Vagina (tissue), 2 donors: Measurements from ENCODE around the gene PNPO. TPM values are rescaled to one million over a fixed set of nuclear protein-coding genes. Genes with fewer than 3 reads are reported as not detected.

Experiments used
- DNase-seq, 2 donors: peaks; one replicate each; pipeline ENCODE4 v3.0.0-alpha.2; 2017; ENCODE audit errors: extremely low spot score in 2 of 2
- H3K27ac ChIP-seq: fragments of 200-600 bp; sonication (generic); one replicate; pipeline ENCODE4 v1.5.1; 2019
- H3K27me3 ChIP-seq: fragments of 200-600 bp; sonication (generic); one replicate; pipeline ENCODE4 v1.5.1; 2019
- H3K36me3 ChIP-seq, 2 donors: fragments of 200-600 bp; sonication (generic); one replicate each; pipeline ENCODE4 v1.5.1; 2017 to 2019
- H3K4me1 ChIP-seq: fragments of 200-600 bp; sonication (generic); one replicate; pipeline ENCODE4 v1.5.1; 2019
- H3K4me3 ChIP-seq, 2 donors: fragments of 200-600 bp; sonication (generic); 1 replicate in 1 of 2; 2 replicates in 1 of 2; pipeline ENCODE4 v1.5.1; 2016 to 2019
- H3K9me3 ChIP-seq: fragments of 200-600 bp; sonication (generic); one replicate; pipeline ENCODE4 v1.5.1; 2019
- POLR2A ChIP-seq, 2 donors: fragments of 450-650 bp; IDR thresholded peaks; one replicate each; pipeline ENCODE4 v1.6.1; 2017; ENCODE audit warnings: antibody characterized with exemption in 2 of 2, mild to moderate bottlenecking in 2 of 2, moderate library complexity in 2 of 2
- POLR2AphosphoS5 ChIP-seq, 2 donors: sonication (generic); formaldehyde crosslinking; IDR thresholded peaks; one replicate each; pipeline ENCODE4 v1.9.0; 2017; ENCODE audit warnings: antibody characterized with exemption in 2 of 2, mild to moderate bottlenecking in 2 of 2, low read depth in 1 of 2; ENCODE audit not compliant: insufficient read depth in 1 of 2
- intact Hi-C: fragments of 100-400 bp; cut with DNase I; formaldehyde crosslinking; loops from one replicate; pipeline ENCODE4 v1.15.1; 2023
- total RNA-seq: library from RNA; depleted of rRNA; stranded (reverse); fragments of >200 nt; gene quantifications from one replicate; pipeline ENCODE4 v1.2.3, GENCODE V29; 2016
- TF ChIP-seq, protein P1 (sequence below), 3 experiments: fragments of 450-650 bp in 2 of 3; fragments of 200-600 bp in 1 of 3; sonication (generic) in 1 of 3; IDR thresholded peaks; one replicate each; pipeline ENCODE4 v1.5.1; 2017 to 2019; ENCODE audit warnings: antibody characterized with exemption in 3 of 3, mild to moderate bottlenecking in 2 of 3, moderate library complexity in 2 of 3

Gene PNPO
- total RNA-seq, 1 donor from 2014 or later, result 42.7 TPM

DNA sequence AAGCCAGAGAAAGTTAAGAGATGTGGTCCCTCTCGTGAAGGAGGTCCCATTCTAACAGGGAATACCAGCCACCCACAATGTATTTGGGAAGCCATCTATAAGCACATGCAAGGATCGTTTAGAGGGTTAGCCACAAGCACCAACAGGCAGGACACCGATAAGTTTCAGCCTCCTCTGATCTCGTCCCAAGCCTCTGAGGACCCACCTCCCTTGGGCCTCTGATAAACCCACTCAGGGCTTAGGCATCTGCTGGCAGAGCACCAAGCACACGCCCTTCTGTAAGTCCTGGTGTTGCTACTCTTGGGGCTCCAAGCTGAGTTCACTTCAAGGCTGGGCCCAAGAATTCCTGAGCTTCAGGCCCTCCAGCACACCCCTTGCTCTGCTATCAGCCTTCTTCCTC lies 5.4 kb upstream of the PNPO start:
- no peak for TF ChIP-seq POLR2A (IDR thresholded peaks at IDR 0.05)
- TF ChIP-seq, protein P1, sequence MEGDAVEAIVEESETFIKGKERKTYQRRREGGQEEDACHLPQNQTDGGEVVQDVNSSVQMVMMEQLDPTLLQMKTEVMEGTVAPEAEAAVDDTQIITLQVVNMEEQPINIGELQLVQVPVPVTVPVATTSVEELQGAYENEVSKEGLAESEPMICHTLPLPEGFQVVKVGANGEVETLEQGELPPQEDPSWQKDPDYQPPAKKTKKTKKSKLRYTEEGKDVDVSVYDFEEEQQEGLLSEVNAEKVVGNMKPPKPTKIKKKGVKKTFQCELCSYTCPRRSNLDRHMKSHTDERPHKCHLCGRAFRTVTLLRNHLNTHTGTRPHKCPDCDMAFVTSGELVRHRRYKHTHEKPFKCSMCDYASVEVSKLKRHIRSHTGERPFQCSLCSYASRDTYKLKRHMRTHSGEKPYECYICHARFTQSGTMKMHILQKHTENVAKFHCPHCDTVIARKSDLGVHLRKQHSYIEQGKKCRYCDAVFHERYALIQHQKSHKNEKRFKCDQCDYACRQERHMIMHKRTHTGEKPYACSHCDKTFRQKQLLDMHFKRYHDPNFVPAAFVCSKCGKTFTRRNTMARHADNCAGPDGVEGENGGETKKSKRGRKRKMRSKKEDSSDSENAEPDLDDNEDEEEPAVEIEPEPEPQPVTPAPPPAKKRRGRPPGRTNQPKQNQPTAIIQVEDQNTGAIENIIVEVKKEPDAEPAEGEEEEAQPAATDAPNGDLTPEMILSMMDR (IDR thresholded peaks at IDR 0.05), result no peak
- no peak for TF ChIP-seq POLR2AphosphoS5 (IDR thresholded peaks at IDR 0.05; ENCODE audit: insufficient read depth in 1 of 2, low read depth in 1 of 2)
- intact Hi-C loops, result no loop called here
- Histone ChIP-seq H3K9me3 (no peaks in the 10 kb centered on the region), H3K27ac (no peak overlapping the region), H3K4me1 (peaks cover 8% of the 10 kb centered on the region), H3K36me3 (no peaks in the 10 kb centered on the region), H3K27me3 (no peaks in the 10 kb centered on the region), H3K4me3 (no peak overlapping the region)
- no peak for DNase-seq

DNA sequence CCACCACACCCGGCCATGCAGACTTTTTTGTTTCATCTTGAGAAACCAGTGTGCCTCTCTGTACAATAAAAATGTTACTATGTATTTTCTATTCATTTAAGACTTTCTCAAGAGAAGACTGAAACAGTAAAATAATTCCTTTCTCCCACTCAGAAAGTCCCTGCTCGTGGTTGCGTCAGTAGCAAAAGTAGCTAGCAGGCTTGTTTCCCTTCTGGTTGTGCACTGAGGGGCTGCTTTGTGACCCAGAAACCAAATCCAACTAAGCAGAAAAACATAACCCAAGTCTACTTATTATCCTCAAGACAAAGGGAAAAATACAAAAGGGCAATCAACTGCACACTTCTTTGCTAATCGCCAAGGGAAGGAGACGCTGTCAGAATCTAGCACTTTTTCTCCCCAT lies 3.4 kb upstream of the PNPO start:
- Histone ChIP-seq H3K4me3 (no peak overlapping the region), H3K27ac (no peak overlapping the region), H3K9me3 (no peaks in the 10 kb centered on the region), H3K27me3 (no peaks in the 10 kb centered on the region), H3K36me3 (no peaks in the 10 kb centered on the region), H3K4me1 (peaks cover 22% of the 10 kb centered on the region)
- DNase-seq, result no peak
- intact Hi-C loops, result no loop called here
- TF ChIP-seq, protein P1 (IDR thresholded peaks at IDR 0.05), result no peak
- TF ChIP-seq POLR2AphosphoS5 (IDR thresholded peaks at IDR 0.05; ENCODE audit: insufficient read depth in 1 of 2, low read depth in 1 of 2), result no peak
- no peak for TF ChIP-seq POLR2A (IDR thresholded peaks at IDR 0.05)

DNA sequence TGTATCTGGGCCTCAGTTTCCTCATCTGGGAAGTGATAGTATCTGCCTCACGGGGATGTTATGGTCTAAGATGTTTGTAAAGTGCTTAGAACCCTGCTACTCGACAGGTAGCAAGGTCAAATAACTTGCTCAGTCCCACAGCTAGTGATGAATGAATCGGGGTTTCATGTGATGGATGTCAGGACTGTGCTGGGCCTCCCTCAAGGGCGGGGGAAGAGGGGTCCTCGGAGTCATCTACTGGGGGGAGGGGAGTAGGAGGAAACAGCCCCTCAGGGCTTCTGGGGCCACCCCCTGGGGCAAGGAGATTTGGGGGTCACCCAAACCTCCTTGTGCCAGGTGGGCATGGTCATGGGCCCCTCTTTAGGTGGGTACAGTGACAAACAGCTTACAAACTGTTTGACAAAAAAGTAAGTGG lies 732 bp downstream of the PNPO start:
- Histone ChIP-seq H3K4me3 (peak overlapping the region; percentile 73 to 90), H3K27ac (peak overlapping the region; percentile 75), H3K27me3 (no peaks in the 10 kb centered on the region), H3K36me3 (peaks cover 0 to 10% of the 10 kb centered on the region in 2 donors), H3K9me3 (no peaks in the 10 kb centered on the region), H3K4me1 (peaks cover 22% of the 10 kb centered on the region)
- DNase-seq, result no peak
- intact Hi-C loops, result loop anchor here (10.0 kb wide), 2 partner anchors 47 to 83 kb away; partner anchors contain the start of gene SP2
- TF ChIP-seq POLR2A (IDR thresholded peaks at IDR 0.05), result no peak
- no peak for TF ChIP-seq POLR2AphosphoS5 (IDR thresholded peaks at IDR 0.05; ENCODE audit: insufficient read depth in 1 of 2, low read depth in 1 of 2)
- TF ChIP-seq, protein P1 (IDR thresholded peaks at IDR 0.05), result no peak

DNA sequence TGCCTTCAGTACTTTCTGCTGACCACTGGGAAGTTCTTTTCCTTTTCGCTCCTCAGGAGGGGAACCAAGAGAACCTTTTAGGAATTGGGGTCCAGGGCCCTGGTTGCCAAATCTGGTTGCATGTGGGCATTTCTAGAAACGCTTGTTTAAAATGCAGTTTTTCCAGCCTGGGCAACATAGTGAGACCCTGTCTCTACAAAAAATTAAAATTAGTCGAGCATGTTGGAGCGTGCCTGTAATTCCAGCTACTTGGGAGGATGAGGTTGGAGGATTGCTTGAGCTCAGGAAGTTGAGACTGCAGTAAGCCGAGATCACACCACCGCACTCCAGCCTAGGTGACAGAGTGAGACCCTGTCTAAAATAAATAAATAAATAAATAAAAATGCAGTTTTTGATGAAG lies 1.2 kb downstream of the PNPO start:
- intact Hi-C loops, result loop anchor here (10.0 kb wide), 2 partner anchors 48 to 82 kb away; partner anchors contain the start of gene SP2
- H3K9me3 ChIP-seq, result no peaks in the 10 kb centered on the region
- no peak for DNase-seq
- no peak overlapping the region for H3K27ac ChIP-seq
- peak overlapping the region in 1 of 2 donors; percentile 90 for H3K4me3 ChIP-seq
- H3K27me3 ChIP-seq, result no peaks in the 10 kb centered on the region
- peaks cover 0 to 10% of the 10 kb centered on the region in 2 donors for H3K36me3 ChIP-seq
- H3K4me1 ChIP-seq, result peaks cover 22% of the 10 kb centered on the region
- TF ChIP-seq POLR2A (IDR thresholded peaks at IDR 0.05) (no peak), POLR2AphosphoS5 (IDR thresholded peaks at IDR 0.05; ENCODE audit: insufficient read depth in 1 of 2, low read depth in 1 of 2) (no peak)
- TF ChIP-seq, protein P1 (IDR thresholded peaks at IDR 0.05), result no peak

DNA sequence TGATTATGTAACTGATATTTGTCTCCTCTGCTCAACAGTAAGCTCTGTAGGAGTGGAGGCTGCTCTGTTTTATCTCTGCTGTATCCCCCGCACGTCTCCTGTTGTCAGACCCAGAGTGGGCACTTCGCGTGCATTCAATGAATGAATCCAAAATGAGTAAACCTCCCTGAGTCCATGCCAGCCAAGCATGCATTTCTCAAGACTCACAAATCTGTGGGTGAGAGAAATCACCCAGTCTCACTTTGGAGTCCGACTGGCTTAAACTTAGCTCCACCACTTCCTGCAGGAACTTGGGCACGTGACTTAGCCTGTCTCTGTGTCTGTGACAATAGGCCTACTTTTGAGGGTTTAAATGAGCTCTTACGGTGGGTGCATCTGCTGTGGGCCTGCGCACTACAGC lies 3.7 kb downstream of the PNPO start:
- intact Hi-C loops, result loop anchor here (10.0 kb wide), 2 partner anchors 50 to 80 kb away; partner anchors contain the start of gene SP2
- no peak for DNase-seq
- Histone ChIP-seq H3K4me3 (no peak overlapping the region), H3K9me3 (no peaks in the 10 kb centered on the region), H3K27me3 (no peaks in the 10 kb centered on the region), H3K36me3 (peaks cover 0 to 10% of the 10 kb centered on the region in 2 donors), H3K27ac (no peak overlapping the region), H3K4me1 (peaks cover 36% of the 10 kb centered on the region)
- TF ChIP-seq POLR2AphosphoS5 (IDR thresholded peaks at IDR 0.05; ENCODE audit: insufficient read depth in 1 of 2, low read depth in 1 of 2), result no peak
